ENCODE results near the gene SMAD2. TPM values are rescaled to one million over a fixed set of nuclear protein-coding genes. Genes with fewer than 3 reads are reported as not detected.
A peak's percentile ranks its signal among the peaks of the same experiment; 100 is the strongest.

SMAD2 gene
- total and polyA plus RNA-seq, 2 of the 8 experiments (the other 6 are each of a cell fraction or from before 2014, with no cell fraction given), result 28.4 to 124 TPM

- TF ChIP-seq RBBP5 (IDR thresholded peaks at IDR 0.05; ENCODE audit: borderline replicate concordance, low read depth, low read length), result no peak
- no peak for TF ChIP-seq CHD2 (IDR thresholded peaks at IDR 0.05; ENCODE audit: low read length)
- peak in 2 of 3 experiments; percentile 31 to 47; a peak in 2 of 4 replicates for TF ChIP-seq CTCF (IDR thresholded peaks at IDR 0.05; ENCODE audit: control extremely low read depth in 1 of 3, insufficient read depth in 1 of 3, low read depth in 1 of 3, low read length in 3 of 3)
- no peak for TF ChIP-seq SP1 (IDR thresholded peaks at IDR 0.05; ENCODE audit: low read depth, low read length)
These were observed 31.2 kb downstream of the SMAD2 start (continued) for GRCh38 chr18:47899107-47899840.
